CD4-positive, alpha-beta T cell (primary cell): ENCODE results near the gene HIGD1A. TPM values are rescaled to one million over a fixed set of nuclear protein-coding genes. Genes with fewer than 3 reads are reported as not detected.

Source experiments
- ATAC-seq: fragments of 200-7000 bp; cut with Tn5 transposase; one replicate; pipeline ENCODE4 v1.10.0; 2022; ENCODE audit warnings: mild to moderate bottlenecking; ENCODE audit not compliant: poor library complexity
- CTCF ChIA-PET: fragments of 350-600 bp; sonication (Branson Sonifier 250); formaldehyde crosslinking; loops from one replicate; lab custom pipeline; 2021; ENCODE audit warnings: antibody characterized with exemption, inconsistent platforms; lab: Charles Lee
- POLR2A ChIA-PET: fragments of 350-600 bp; sonication (Branson Sonifier 250); formaldehyde crosslinking; loops from one replicate; lab custom pipeline; 2021; ENCODE audit warnings: antibody characterized with exemption, inconsistent platforms; lab: Charles Lee
- DNase-seq, 14 experiments: peaks; one replicate each; pipeline ENCODE4 v3.0.0-alpha.2; 2013 to 2020; ENCODE audit warnings: mixed read lengths in 2 of 14
- H3K27ac ChIP-seq, 2 donors: one replicate each; pipeline versions ENCODE4 v1.5.1 to v1.7.0; 2013; ENCODE audit warnings: low read length in 2 of 2, low read depth in 1 of 2, mild to moderate bottlenecking in 1 of 2
- H3K27me3 ChIP-seq, 2 experiments: 1 replicate in 1 of 2; 2 replicates in 1 of 2; pipeline versions ENCODE4 v1.6.1 to v1.7.0; 2013; ENCODE audit warnings: low read length in 2 of 2, control low read depth in 1 of 2, mild to moderate bottlenecking in 1 of 2, moderate library complexity in 1 of 2; ENCODE audit not compliant: insufficient read depth in 2 of 2, control insufficient read depth in 1 of 2
- H3K36me3 ChIP-seq: one replicate; pipeline ENCODE4 v1.6.1; 2013; ENCODE audit warnings: low read length, control low read depth; ENCODE audit not compliant: insufficient read depth
- H3K4me1 ChIP-seq: one replicate; pipeline ENCODE4 v1.6.1; 2013; ENCODE audit warnings: low read length, control low read depth; ENCODE audit not compliant: insufficient read depth
- H3K4me3 ChIP-seq: one replicate; pipeline ENCODE4 v1.5.1; 2013; ENCODE audit warnings: mild to moderate bottlenecking, low read length, moderate library complexity
- H3K9me3 ChIP-seq, 2 experiments: 1 replicate in 1 of 2; 2 replicates in 1 of 2; pipeline versions ENCODE4 v1.6.1 to v1.7.0; 2013; ENCODE audit warnings: low read length in 2 of 2, mild to moderate bottlenecking in 2 of 2, control low read depth in 1 of 2, moderate library complexity in 1 of 2; ENCODE audit not compliant: control insufficient read depth in 1 of 2, insufficient read depth in 1 of 2
- H3K27ac Mint-ChIP-seq: one replicate; pipeline ENCODE4 v1.8.0; 2020; ENCODE audit warnings: mixed read lengths
- H3K27me3 Mint-ChIP-seq: one replicate; pipeline ENCODE4 v1.8.0; 2021; ENCODE audit warnings: mixed read lengths
- H3K36me3 Mint-ChIP-seq: one replicate; pipeline ENCODE4 v1.8.0; 2021; ENCODE audit warnings: low read depth, mixed read lengths
- H3K4me1 Mint-ChIP-seq: one replicate; pipeline ENCODE4 v1.8.0; 2021; ENCODE audit warnings: low read depth, mixed read lengths
- H3K4me3 Mint-ChIP-seq: one replicate; pipeline ENCODE4 v1.8.0; 2020; ENCODE audit warnings: mild to moderate bottlenecking, mixed read lengths
- H3K9me3 Mint-ChIP-seq: one replicate; pipeline ENCODE4 v1.8.0; 2020; ENCODE audit warnings: mixed read lengths
- CTCF ChIP-seq: fragments of 200-600 bp; IDR thresholded peaks from one replicate; pipeline ENCODE4 v1.8.0; 2022; ENCODE audit warnings: antibody characterized with exemption, mild to moderate bottlenecking
- intact Hi-C, 2 experiments: fragments of 100-400 bp; cut with DNase I in 1 of 2; cut with micrococcal nuclease in 1 of 2; formaldehyde crosslinking; loops; one replicate each; pipeline versions ENCODE4 v1.15.1 to v1.9.0; 2023 to 2025; cut with DNase I, micrococcal nuclease
- total RNA-seq, 174 experiments: library from RNA in 2 of 174; stranded (reverse) in 2 of 174; gene quantifications; one replicate each; pipeline ENCODE4 v1.2.3 and lab custom pipeline; 2021 to 2026

Gene HIGD1A
- total RNA-seq, 2 experiments from 2014 or later = 9.3 to 11.3 TPM

GRCh38 chr3:42836150-42837123 is 32.1 kb upstream of the HIGD1A start:
- Mint-ChIP-seq H3K27ac (no peak overlapping the region), H3K36me3 (no peaks in the 10 kb centered on the region), H3K4me1 (peaks cover 1% of the 10 kb centered on the region), H3K27me3 (peaks cover 5% of the 10 kb centered on the region), H3K4me3 (no peak overlapping the region), H3K9me3 (no peaks in the 10 kb centered on the region)
- Histone ChIP-seq H3K36me3 (no peaks in the 10 kb centered on the region), H3K4me1 (peaks cover under 1% of the 10 kb centered on the region), H3K27me3 (no peaks in the 10 kb centered on the region), H3K4me3 (no peak overlapping the region), H3K9me3 (no peaks in the 10 kb centered on the region), H3K27ac (no peak overlapping the region)
- no peak for DNase-seq
- ChIA-PET POLR2A (no interaction called here), CTCF (interaction anchor here (0.6 kb wide), 1 partner anchor 52 kb away, joined by 6 read pairs; no protein-coding TSS in a partner anchor)
- TF ChIP-seq CTCF = no peak
- no peak for ATAC-seq
- intact Hi-C loops = no loop called here

- Mint-ChIP-seq H3K27me3 (peaks cover 11% of the 10 kb centered on the region), H3K4me3 (no peak overlapping the region), H3K36me3 (no peaks in the 10 kb centered on the region), H3K27ac (no peak overlapping the region), H3K4me1 (peaks cover 6% of the 10 kb centered on the region), H3K9me3 (no peaks in the 10 kb centered on the region)
- TF ChIP-seq CTCF = peak; percentile 81
- Histone ChIP-seq H3K9me3 (no peaks in the 10 kb centered on the region), H3K27me3 (peaks cover 3% of the 10 kb centered on the region in 2 experiments), H3K27ac (no peak overlapping the region), H3K36me3 (no peaks in the 10 kb centered on the region), H3K4me3 (no peak overlapping the region), H3K4me1 (peaks cover 4% of the 10 kb centered on the region)
- POLR2A ChIA-PET = interaction anchor here (1.1 kb wide), 1 partner anchor 50 kb away, joined by 5 read pairs; no protein-coding TSS in a partner anchor
- peak; percentile 56 to 83 (median 66) for DNase-seq
- intact Hi-C loops = loop anchor here (2.0 kb wide), 2 partner anchors 49 to 51 kb away; no protein-coding TSS in a partner anchor
- CTCF ChIA-PET = interaction anchor here (0.7 to 2.2 kb wide), 11 partner anchors 8 to 51 kb away, joined by 3 to 13 read pairs (median 5); no protein-coding TSS in a partner anchor
- ATAC-seq = peak; percentile 55
Observed at GRCh38 chr3:42831321-42831713, 27.0 kb upstream of the HIGD1A start.

- Mint-ChIP-seq H3K4me1 (peaks cover 6% of the 10 kb centered on the region), H3K9me3 (no peaks in the 10 kb centered on the region), H3K27me3 (peaks cover 11% of the 10 kb centered on the region), H3K4me3 (no peak overlapping the region), H3K27ac (no peak overlapping the region), H3K36me3 (no peaks in the 10 kb centered on the region)
- peak in 2 of 14 experiments; percentile 30 to 35 for DNase-seq
- Histone ChIP-seq H3K27ac (no peak overlapping the region), H3K4me3 (no peak overlapping the region), H3K36me3 (no peaks in the 10 kb centered on the region), H3K9me3 (no peaks in the 10 kb centered on the region), H3K27me3 (peaks cover 3% of the 10 kb centered on the region in 2 experiments), H3K4me1 (peaks cover 4% of the 10 kb centered on the region)
- ChIA-PET POLR2A (interaction anchor here (1.1 kb wide), 1 partner anchor 51 kb away, joined by 5 read pairs; no protein-coding TSS in a partner anchor), CTCF (interaction anchor here (0.7 to 2.2 kb wide), 11 partner anchors 9 to 51 kb away, joined by 3 to 13 read pairs (median 5); no protein-coding TSS in a partner anchor)
- ATAC-seq = peak; percentile 56
- intact Hi-C loops = loop anchor here (2.0 kb wide), 2 partner anchors 50 kb away; no protein-coding TSS in a partner anchor
- no peak for TF ChIP-seq CTCF
Observed at GRCh38 chr3:42830437-42831320, 26.4 kb upstream of the HIGD1A start.
